GM18861 (cell line): ENCODE results near the gene ZNF516.

ENCODE experiments used
- ATAC-seq: cut with Tn5 transposase; IDR thresholded peaks from one replicate; pipeline ENCODE4 v1.9.1; 2021; ENCODE audit not compliant: unreplicated experiment

ZNF516 gene

DNA sequence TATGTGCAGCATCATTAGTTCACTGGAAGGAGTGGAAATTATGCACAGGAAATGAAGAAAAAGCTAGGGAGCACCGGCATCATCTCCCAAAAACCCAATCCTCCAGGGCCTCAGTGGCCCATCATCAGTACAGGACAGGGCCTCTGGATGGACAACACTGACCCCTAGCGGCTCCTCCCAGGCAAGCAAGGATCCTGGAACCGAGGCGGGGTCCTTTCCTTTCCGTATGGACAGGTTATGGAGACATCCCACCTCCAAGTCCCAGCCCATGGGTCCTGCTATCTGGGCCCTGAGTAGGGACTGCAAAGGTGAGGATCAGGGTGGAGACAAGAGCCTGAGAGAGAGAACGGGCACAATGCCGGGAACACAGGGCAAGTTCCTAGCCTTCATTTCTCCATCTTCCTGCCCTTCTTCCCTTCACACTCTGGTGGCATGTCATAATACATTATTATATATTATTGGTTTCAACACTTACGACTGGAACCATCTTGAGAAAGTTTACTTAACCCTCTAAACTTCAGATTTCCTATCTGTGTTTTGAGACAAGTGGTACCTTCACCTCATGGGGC, 68.2 kb downstream of the ZNF516 start:
- ATAC-seq: no peak

DNA sequence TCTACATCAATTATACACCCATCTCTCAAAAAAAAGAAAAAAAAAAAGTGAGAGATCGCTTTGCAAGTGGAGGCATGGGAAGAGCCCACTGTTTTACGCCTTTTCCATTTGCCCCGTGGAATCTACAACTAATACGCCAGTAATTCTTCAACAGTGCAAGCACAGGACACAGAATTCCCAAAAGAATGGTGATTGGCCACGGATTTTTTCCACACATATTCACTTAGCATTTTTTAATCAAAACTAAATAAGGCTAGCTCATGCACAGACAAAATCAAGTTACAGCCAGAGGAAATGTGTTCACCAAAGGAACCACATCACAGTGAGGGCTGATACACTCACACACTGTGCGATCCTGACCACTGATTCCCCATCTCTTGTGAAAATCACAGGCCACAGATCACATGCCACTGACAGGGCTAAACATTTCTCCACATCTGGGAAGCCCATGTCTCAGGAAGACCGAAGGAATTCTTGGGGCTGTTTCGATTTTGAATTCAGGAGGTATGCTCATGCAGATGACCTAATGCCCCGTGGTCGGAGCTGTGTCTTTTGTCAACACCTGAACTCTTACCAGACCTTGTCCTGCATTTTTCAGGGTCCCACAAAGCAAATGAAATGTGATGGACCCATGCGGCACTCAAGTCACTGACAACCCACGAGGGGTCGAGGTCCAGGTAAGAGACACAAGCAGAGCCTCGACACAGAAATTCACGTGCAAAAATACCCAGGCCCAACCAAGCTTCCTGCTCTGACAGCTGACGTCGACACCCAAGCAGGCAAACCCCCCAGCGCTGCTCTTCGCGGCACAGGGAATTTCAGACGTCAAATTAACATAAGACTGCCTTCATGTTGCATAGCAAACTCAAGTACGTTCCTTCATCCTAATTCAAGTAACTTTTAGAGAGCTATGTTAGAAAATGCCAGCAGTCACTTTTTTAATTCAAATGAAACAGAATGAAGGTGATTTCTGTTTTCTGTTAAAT, 69.6 kb downstream of the ZNF516 start:
- ATAC-seq: no peak

DNA sequence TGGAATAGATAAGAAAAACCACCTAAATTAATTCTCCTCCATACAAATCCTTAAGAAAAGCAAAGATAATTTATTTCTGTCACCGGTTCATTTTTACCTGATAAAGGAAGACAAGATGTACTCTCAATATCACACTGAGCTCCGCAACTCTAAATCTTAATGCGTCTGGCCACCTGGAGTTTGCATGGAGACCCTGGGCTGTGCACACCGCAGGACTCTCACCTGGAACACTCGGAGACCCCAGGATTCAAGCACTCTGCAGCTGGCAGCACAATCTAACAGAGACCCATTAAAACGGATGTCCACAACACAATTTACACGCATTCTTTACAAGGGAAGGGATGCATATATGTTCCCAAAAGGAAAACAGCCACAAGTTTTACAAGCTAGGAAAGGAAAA, 72.2 kb downstream of the ZNF516 start:
- ATAC-seq: no peak

DNA sequence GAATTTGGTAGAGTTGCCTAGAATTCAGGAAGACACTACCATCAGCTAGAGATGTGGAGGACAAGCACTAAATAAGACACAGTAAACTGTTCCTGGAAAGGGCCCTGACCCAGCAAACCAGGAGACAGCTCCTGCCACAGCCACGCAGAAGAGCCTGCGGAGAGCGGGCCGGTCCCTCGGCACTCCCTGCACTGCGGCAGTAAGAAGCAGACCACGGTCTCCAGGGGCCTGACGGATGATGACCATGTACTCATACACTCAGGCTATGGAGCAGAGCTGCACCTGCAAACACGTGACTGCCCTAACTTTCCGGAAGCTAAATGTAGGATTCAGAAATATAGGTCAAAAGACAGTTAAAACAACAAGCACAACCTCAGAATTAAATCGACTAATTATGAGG, 72.9 kb downstream of the ZNF516 start:
- no peak for ATAC-seq

DNA sequence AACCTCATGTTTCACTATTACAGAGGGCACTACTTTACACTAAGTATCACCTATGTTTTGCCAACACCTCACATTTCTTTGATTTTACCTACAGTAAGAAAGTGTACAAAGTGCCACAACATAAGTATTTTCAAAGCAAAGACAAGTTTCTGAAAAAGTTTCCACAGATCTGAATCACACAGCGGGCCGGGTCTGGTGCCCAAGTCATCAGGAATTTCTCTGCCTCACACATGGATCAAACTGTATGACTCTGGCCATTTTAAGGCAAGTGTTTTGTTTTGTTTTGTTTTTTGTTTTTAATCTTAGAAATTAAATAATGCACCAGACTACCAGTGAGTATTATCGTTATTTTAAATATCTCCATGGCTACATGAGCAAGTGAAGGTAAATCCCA, 73.4 kb downstream of the ZNF516 start:
- no peak for ATAC-seq

DNA sequence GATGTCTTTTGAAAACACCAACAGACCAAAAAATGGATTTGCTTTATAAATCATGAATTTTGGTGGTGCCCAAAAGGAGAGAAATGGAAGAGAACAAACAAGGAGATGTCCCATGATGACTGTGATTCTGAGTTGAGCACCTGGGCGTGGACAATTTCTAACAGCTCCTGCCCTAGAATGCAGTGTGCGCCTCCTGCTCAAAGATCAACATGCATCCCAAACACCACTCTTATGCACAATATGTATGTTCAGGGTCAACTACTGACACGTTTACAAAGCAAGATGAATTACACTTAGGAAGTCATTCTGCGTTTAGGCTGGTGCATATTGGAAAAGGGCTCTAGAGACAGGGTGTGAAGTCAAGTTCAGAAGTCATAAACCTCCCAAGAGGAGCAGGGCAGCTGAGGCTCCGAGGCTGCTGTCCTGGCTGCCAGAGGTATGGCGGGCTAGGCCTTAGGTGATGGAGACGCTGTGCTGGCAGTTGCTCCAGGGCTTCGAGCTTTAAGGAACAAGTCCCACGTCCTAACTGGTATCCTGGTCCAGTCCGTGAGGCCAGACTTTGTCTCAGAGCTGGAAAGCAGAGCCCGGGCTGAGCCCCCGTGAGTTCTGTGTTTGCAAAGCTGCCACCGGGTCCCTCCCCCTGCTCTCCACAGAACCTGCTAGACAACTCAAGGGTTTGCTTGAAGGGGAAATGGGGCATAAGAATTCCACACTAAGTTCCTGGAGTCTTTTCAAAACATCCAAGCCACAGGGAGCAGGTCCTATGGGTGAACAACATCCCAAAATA, 74.0 kb downstream of the ZNF516 start:
- ATAC-seq: no peak

DNA sequence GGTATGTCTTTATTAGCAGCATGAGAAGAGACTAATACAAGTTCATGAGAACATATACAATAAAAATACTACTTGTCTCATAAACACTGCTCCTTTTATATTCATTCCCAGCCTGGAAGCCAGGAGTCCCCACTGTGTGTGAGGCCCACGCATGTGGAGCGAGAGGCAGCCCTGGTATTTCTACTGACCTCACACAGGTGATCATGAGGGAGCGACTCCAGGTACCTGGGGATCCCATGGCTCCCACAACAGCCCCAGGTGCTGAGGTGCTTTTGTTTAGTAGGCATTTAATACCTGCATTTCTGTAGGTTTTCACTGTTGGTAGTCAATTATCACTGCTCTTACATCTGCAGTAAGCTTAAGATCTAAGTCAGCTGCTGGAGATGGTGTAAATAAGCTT, 75.2 kb downstream of the ZNF516 start:
- no peak for ATAC-seq

DNA sequence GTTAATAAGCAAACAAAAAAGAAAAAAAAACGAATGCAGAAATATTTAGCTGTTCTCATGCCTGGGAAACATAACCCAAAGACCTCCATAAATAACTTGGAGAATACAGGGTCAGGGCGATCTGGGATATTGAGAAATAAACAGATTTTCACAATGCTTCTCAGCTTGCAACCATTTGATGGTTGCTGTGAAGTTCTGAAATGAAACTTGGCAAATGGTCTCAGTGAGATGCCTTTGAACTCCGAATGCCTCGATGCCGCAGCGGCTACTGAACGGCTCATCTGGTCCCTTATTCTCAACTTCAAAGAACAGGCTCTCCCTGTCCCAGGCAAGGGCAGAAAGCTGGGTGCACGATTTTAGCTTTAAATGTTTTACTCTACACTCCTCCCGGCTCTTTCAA, 78.1 kb downstream of the ZNF516 start:
- ATAC-seq: no peak

DNA sequence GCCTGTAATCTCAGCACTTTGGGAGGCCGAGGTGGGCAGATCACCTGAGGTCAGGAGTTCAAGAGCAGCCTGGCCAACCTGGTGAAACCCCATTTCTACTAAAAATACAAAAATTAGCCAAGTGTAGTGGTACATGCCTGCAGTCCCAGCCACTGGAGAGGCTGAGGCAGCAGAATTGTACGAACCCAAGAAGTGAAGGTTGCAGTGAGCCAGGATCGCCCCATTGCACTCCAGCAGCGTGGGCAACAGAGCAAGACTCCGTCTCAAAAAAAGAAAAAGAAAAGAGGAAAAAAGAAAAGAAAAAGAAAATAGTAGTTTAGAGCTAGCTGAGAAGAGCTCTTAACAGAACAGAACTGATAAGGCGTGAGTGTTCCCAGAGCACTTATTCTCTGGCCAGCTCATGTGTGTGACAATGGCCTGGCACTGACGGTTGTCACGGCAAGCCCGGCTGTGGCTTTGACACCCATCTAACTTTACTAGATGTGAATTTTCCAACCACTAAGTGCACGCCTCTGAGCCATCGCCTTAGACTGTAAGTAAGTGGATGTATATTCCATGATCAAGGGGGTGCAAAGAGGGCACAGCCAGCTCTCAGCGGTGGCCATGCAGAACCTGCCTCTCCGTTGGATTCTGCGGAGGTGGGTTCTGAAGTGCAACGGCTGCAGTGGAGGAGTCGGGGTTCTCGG, 80.0 kb downstream of the ZNF516 start:
- ATAC-seq: no peak

DNA sequence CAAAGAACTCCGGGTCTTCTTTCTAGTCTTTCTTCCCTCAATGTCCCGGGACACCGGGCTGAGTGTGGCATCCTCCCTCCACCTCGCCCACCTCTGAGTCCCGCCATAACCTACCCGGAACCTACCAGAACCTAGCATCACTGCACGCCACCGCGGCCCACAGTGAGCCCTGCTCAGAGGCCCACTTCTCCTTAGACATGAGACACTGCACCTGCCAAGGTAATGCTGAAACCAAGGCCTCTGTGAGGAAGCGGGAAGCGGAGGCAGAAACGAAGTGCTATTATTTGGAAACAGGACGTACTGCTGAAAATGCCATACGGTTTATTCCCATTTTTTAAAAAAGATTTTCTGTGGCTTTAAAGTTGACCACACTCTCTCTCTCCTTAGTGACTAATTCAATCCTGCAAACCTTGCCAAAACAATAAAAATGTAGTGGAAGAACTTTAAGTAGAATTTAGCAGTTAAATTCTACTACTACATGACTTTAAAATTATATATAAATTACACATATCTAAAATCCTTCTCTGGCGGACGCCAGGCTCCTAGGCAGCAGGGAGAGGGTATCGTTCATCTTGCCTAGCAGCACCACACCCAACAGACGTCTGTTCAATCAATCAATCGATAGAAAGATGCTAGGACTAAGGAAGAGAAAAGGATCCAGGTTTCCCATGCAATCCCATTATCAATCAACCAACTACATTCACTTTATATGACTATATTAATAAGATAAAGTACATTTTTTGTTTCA, 82.0 kb downstream of the ZNF516 start:
- ATAC-seq: no peak

DNA sequence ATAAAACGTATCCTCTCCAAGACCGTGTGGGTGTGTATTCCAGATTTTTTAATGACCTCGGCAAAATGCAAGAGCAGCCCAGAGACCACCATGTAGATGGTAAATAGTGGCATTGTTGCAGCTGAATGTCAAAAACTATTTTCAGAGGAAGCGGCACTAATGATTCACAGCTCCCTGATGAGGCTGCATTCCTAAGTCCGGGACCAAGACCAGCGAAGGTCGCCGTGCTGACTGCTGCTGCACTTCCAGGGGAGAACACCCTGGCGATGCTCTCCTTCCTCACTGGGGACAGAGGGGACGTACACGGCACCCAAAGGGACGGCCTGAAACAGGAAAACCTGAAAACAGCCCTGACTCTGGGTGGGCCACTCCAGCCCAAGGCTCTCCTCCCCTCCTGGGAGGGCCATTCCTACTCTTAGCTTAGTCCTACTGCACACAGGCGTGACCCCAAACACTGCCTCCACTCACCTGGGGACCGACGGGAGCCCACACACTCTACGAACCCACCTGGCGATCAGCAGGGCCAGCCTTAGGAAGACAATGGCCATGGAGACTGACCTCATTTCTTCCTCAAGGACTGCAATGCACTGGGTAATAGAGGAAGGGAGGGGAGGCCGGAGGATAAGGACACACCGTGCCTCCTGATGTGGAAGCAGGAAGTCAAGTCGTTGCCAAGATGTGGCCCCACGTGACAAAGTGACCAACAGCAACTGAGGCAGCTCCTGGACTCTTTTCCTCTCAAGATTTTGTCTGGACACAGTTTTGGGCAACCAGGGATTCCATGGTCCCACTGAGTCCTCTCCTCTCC, 82.8 kb downstream of the ZNF516 start:
- no peak for ATAC-seq

DNA sequence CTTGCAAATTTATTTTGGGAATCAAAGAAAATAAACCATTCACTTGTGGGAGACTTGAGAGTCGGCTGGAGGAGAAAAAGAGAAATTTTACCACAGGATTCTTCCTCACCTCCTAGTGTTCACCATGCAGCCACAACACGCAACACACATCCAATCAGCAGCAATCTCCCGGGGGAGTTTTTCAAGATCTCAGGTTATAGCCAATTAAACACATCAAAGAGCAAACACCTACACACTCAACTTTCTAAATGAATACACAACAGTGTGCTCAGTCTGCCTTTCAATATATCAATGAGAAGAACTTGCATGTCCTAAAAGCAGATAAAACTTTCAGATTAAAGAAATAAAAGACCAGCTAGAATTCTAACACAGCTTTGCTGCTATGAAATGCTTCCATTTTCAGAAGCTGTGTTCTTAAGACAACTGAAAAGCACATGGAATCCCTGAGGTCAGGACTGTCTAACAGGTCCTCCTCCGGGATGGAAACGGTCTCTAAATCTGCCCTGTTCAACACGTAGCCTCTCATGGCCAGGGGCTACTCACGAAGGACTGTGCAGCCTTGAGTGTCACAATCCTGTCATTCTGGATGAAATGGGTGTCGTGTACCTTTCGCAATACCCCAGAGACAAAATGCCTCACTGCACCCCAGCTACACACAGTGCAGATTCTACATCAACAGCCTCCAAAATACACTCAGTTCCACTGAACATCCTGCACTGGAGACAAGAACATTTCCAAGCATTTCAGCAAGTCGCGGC, 84.2 kb downstream of the ZNF516 start:
- peak; percentile 83 for ATAC-seq

DNA sequence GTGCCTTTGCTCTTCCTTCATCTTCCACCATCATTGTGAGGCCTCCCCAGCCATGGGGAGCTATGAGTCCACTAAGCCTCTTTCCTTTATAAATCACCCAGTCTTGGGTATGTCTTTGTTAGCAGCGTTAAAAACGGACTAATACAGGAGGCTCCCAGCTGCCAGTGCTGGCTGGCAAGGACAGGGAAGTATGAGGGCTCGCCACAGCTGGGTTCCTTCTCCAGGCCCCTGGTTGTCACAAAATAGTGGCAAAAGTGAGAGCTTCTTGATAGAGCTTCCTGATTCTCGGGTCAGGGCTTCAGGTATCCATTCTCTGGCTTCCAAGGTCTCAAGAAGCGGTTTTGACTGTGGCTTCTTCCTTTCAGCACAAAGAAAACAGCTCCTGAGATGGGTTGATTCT, 85.0 kb downstream of the ZNF516 start:
- ATAC-seq: no peak

DNA sequence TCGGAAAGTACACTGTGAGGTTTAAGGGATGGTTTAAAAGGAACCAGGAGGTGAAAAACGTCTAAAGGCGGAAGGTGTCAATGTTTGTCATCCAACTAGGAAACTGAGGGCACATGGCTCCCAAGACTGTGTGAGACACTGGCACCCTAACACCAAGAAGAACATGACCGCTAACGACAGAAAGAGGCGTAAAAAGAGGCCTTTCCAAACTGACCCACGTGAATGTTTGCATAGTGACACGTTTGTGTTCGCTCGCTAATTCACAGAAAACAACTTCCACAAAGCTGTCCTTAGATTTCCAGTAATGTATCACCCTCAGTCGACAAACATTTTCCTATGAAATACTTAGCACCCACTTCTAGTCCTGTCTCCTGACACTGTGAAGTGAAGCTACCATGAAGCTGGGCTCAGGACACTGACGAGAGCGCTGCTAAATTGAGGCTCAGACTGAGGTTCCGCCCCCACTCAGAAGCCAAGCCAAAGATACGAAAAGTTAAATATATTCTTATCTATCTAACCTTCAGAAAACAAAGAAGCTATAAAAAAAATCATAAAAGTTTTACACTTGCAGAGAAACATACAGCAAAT, 86.5 kb downstream of the ZNF516 start:
- no peak for ATAC-seq

DNA sequence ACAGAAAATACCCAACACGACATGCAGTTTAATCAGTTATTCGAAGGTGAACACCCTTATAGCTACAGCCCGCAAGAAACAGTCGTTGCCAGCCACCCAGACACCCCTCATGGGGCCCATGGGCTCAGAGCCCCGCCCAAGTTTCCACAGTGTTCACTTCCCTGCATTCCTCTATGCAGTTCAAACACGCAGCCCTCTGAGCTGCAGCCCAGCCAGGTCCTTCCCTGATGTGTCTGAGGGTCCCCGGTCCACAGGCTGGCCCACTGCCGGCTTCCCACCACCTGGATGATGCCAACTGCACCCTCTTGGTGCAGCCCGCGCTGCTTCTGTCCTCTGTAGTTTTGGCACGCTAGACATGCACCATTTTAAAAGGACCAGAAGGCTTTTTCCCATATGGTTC, 87.4 kb downstream of the ZNF516 start:
- no peak for ATAC-seq

DNA sequence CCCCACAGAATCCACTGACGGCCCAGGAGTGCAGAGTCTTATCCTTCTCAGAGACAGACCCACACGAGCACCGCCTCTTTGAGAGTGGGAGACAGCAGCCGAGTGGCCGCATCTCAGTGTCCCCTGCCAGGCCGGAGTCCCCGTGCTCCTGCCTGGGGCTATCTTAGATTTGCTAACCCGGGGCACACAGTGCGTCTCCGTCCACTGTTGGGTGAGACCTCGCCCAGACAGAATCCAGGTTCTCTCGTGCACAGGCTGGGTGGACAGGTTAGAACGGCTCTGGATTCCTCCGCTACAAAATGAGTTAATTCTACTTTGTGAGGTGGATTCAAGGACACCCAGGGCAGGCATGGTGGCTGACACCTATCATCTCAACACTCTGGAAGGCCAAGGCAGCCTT, 88.3 kb downstream of the ZNF516 start:
- ATAC-seq: no peak

DNA sequence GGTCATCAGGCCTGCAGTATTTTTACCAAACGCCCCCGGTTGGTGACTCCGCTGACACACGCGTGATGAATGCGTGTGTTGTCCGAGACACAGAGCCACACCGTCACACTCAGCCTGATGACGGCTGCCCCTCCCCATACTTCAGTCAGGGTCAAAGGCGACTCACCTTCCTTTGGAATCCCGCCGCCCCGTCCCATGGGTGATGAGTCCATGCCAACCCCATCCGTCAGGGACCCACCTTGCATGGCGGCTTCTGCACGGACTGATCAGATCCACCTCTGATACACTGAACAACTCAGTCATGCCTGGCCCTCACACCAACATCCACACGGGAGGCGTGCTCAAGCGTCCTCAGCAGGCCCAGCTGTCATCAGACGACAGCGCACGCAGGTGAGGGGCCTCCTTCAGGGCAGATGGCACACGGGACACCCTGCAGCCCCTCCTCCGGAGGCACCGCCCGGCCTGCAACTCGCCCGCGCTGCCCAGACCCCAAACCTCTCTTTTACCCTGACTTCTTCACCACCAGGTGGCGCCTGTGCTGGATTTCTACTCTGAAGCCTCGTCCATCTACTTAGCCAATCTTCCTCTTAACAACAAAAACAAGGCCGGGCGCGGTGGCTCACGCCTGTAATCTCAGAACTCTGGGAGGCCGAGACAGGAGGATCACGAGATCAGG, 89.2 kb downstream of the ZNF516 start:
- no peak for ATAC-seq

DNA sequence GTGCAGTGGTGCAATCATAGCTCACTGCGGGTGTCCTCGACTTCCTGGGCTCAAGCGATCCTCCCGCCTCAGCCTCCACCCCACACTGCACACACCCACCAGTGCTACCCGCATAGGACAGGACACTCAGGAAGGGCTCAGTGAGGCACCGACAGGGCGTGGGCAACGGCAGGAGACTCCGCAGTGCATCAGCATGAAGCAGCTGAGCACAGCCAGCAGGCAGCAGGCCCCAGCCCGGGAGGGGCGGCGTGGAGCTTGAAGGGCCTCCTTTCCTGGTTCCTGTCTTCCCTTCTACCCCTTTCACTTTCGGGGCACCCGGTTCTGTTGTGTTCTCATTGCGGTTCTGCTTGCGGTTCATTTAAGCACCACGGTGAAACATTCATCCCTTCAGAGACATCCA, 89.8 kb downstream of the ZNF516 start:
- no peak for ATAC-seq
